ENCODE data around the gene WTAP. TPM values are rescaled to one million over a fixed set of nuclear protein-coding genes. Genes with fewer than 3 reads are reported as not detected.
A peak's percentile ranks its signal among the peaks of the same experiment; 100 is the strongest.

The WTAP gene
- total RNA-seq, 1 experiment from 2014 or later: 138 TPM

DNA sequence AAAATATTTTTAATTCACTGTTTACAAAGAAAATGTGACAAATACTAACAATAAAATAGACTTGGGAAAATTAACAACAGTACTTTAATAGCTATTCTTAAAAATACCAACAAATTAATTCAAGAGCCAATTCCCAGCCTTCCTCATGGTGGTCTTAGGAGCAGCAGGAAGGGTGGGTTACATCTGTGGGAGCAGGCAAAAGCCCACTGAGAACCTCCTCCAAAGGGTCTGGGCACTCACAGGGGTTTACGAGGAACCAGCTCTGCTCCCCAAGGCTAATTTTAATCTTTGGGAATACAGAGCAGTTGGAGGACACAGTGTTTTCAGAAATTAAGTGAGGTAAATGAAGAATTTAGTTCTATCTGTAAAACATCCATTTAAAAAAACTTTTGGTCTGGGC is 44.5 kb upstream of the WTAP start:
- H3K18ac ChIP-seq (ENCODE audit: insufficient read length, low read depth, low read length): no peak overlapping the region
- H3K4me1 Mint-ChIP-seq: no peaks in the 10 kb centered on the region
- H4K91ac ChIP-seq (ENCODE audit: insufficient read length, low read depth, low read length): no peak overlapping the region
- no peaks in the 10 kb centered on the region for H3K27me3 ChIP-seq (ENCODE audit: insufficient read depth, low read length)
- no peak overlapping the region for H3K27ac ChIP-seq (ENCODE audit: insufficient read length, low read depth, low read length)
- TF ChIP-seq, protein P1, sequence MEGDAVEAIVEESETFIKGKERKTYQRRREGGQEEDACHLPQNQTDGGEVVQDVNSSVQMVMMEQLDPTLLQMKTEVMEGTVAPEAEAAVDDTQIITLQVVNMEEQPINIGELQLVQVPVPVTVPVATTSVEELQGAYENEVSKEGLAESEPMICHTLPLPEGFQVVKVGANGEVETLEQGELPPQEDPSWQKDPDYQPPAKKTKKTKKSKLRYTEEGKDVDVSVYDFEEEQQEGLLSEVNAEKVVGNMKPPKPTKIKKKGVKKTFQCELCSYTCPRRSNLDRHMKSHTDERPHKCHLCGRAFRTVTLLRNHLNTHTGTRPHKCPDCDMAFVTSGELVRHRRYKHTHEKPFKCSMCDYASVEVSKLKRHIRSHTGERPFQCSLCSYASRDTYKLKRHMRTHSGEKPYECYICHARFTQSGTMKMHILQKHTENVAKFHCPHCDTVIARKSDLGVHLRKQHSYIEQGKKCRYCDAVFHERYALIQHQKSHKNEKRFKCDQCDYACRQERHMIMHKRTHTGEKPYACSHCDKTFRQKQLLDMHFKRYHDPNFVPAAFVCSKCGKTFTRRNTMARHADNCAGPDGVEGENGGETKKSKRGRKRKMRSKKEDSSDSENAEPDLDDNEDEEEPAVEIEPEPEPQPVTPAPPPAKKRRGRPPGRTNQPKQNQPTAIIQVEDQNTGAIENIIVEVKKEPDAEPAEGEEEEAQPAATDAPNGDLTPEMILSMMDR (conservative IDR thresholded peaks at IDR 0.05): no peak
- H3K4ac ChIP-seq (ENCODE audit: low read depth, low read length): no peak overlapping the region
- no peak overlapping the region for H2BK5ac ChIP-seq (ENCODE audit: insufficient read length, low read length)
- no peak overlapping the region for H3K56ac ChIP-seq (ENCODE audit: insufficient read length, low read depth, low read length)
- H3K36me3 Mint-ChIP-seq (ENCODE audit: insufficient read depth in 1 of 3, low read depth in 3 of 3): peaks cover 19 to 49% (median 47%) of the 10 kb centered on the region in 3 experiments; a peak in 6 of 7 replicates
- no peak overlapping the region for H3K4me2 ChIP-seq (ENCODE audit: insufficient read depth, insufficient read length, low read length)
- no peak overlapping the region for H3K4me3 Mint-ChIP-seq
- H3K27ac Mint-ChIP-seq: peak overlapping the region in 1 of 3 experiments; percentile 61; a peak in 1 of 7 replicates
- no peak overlapping the region for H2BK15ac ChIP-seq (ENCODE audit: low read depth, low read length)
- no peak overlapping the region for H2BK20ac ChIP-seq (ENCODE audit: low read depth, low read length, poor library complexity, severe bottlenecking)
- no peaks in the 10 kb centered on the region for H3K23me2 ChIP-seq (ENCODE audit: insufficient read length, low read depth, low read length, poor library complexity, severe bottlenecking)
- no peak overlapping the region for H2BK120ac ChIP-seq (ENCODE audit: low read depth, low read length, poor library complexity, severe bottlenecking)
- H3K79me2 ChIP-seq (ENCODE audit: insufficient read depth, low read length): no peaks in the 10 kb centered on the region
- no peak overlapping the region for H3K14ac ChIP-seq (ENCODE audit: insufficient read depth, low read length)
- no peaks in the 10 kb centered on the region for H3K9me3 ChIP-seq (ENCODE audit: control insufficient read depth, low read depth, low read length)
- DNase-seq: no peak
- WGBS (ENCODE audit: extremely low coverage, insufficient read length, low lambda C conversion rate): no CpG with 5 or more reads among the region's 1 CpG
- H3K23ac ChIP-seq (ENCODE audit: insufficient read length, low read depth, low read length): no peak overlapping the region
- H2AK5ac ChIP-seq (ENCODE audit: insufficient read length, low read length): no peak overlapping the region
- no peak overlapping the region for H2BK12ac ChIP-seq (ENCODE audit: insufficient read length, low read depth, low read length)
- H4K8ac ChIP-seq (replicated peaks; ENCODE audit: insufficient read length, low read depth, low read length): no peak overlapping the region
- H3K79me1 ChIP-seq (ENCODE audit: insufficient read depth, low read depth, low read length, poor library complexity, severe bottlenecking): no peaks in the 10 kb centered on the region
- H3K9me3 Mint-ChIP-seq: no peaks in the 10 kb centered on the region
- no peak overlapping the region for H2AFZ ChIP-seq (ENCODE audit: low read length)
- no peak overlapping the region for H4K5ac ChIP-seq (ENCODE audit: insufficient read length, low read depth, low read length)
- H3K9ac ChIP-seq (ENCODE audit: extremely low read depth, insufficient read length, low read length): no peak overlapping the region
- no peaks in the 10 kb centered on the region for H4K20me1 ChIP-seq (ENCODE audit: control insufficient read depth, insufficient read depth, insufficient read length)
- H3K27me3 Mint-ChIP-seq (ENCODE audit: low read depth): no peaks in the 10 kb centered on the region
- no peak overlapping the region for H3T11ph ChIP-seq (ENCODE audit: low read length)
- no peaks in the 10 kb centered on the region for H3K4me1 ChIP-seq (ENCODE audit: insufficient read depth, low read length)

Measured in H9 (cell line).